Vagina (tissue), 2 donors: ENCODE results near the gene HES5. TPM values are rescaled to one million over a fixed set of nuclear protein-coding genes. Genes with fewer than 3 reads are reported as not detected.

Source experiments
- DNase-seq, 2 donors: peaks; one replicate each; pipeline ENCODE4 v3.0.0-alpha.2; 2017; ENCODE audit errors: extremely low spot score in 2 of 2
- H3K27ac ChIP-seq: fragments of 200-600 bp; sonication (generic); one replicate; pipeline ENCODE4 v1.5.1; 2019
- H3K27me3 ChIP-seq: fragments of 200-600 bp; sonication (generic); one replicate; pipeline ENCODE4 v1.5.1; 2019
- H3K36me3 ChIP-seq, 2 donors: fragments of 200-600 bp; sonication (generic); one replicate each; pipeline ENCODE4 v1.5.1; 2017 to 2019
- H3K4me1 ChIP-seq: fragments of 200-600 bp; sonication (generic); one replicate; pipeline ENCODE4 v1.5.1; 2019
- H3K4me3 ChIP-seq, 2 donors: fragments of 200-600 bp; sonication (generic); 1 replicate in 1 of 2; 2 replicates in 1 of 2; pipeline ENCODE4 v1.5.1; 2016 to 2019
- H3K9me3 ChIP-seq: fragments of 200-600 bp; sonication (generic); one replicate; pipeline ENCODE4 v1.5.1; 2019
- POLR2A ChIP-seq, 2 donors: fragments of 450-650 bp; IDR thresholded peaks; one replicate each; pipeline ENCODE4 v1.6.1; 2017; ENCODE audit warnings: antibody characterized with exemption in 2 of 2, mild to moderate bottlenecking in 2 of 2, moderate library complexity in 2 of 2
- POLR2AphosphoS5 ChIP-seq, 2 donors: sonication (generic); formaldehyde crosslinking; IDR thresholded peaks; one replicate each; pipeline ENCODE4 v1.9.0; 2017; ENCODE audit warnings: antibody characterized with exemption in 2 of 2, mild to moderate bottlenecking in 2 of 2, low read depth in 1 of 2; ENCODE audit not compliant: insufficient read depth in 1 of 2
- intact Hi-C: fragments of 100-400 bp; cut with DNase I; formaldehyde crosslinking; loops from one replicate; pipeline ENCODE4 v1.15.1; 2023
- total RNA-seq: library from RNA; depleted of rRNA; stranded (reverse); fragments of >200 nt; gene quantifications from one replicate; pipeline ENCODE4 v1.2.3, GENCODE V29; 2016
- TF ChIP-seq, protein P1 (sequence below), 3 experiments: fragments of 450-650 bp in 2 of 3; fragments of 200-600 bp in 1 of 3; sonication (generic) in 1 of 3; IDR thresholded peaks; one replicate each; pipeline ENCODE4 v1.5.1; 2017 to 2019; ENCODE audit warnings: antibody characterized with exemption in 3 of 3, mild to moderate bottlenecking in 2 of 3, moderate library complexity in 2 of 3

Gene HES5
- total RNA-seq, 1 donor from 2014 or later = not detected

DNA sequence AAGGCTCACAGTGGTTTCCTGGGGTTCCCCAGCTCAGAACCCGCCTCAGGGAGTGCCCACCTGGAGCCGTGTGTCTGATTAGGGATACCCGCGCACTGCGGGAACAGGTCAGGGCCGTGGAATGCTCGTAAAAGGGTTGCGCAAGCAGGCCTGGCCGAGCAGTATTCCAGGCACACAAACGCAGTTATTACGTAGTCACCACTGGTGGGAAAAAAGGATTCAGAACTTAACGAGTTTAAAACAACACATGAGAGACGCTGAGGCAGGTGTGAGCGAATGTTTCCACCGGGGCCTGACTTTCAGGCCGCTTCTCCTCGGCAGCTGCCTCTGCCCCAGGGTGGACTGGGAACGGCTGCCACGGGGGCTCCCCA is 35.8 kb downstream of the HES5 start:
- DNase-seq = peak in 1 of 2 donors; percentile 92
- Histone ChIP-seq H3K4me1 (peaks cover 22% of the 10 kb centered on the region), H3K27ac (peak overlapping the region; percentile 66), H3K36me3 (no peaks in the 10 kb centered on the region), H3K4me3 (no peak overlapping the region), H3K27me3 (no peaks in the 10 kb centered on the region), H3K9me3 (no peaks in the 10 kb centered on the region)
- peak; percentile 53 to 62 for TF ChIP-seq POLR2AphosphoS5 (IDR thresholded peaks at IDR 0.05; ENCODE audit: insufficient read depth in 1 of 2, low read depth in 1 of 2)
- TF ChIP-seq, protein P1, sequence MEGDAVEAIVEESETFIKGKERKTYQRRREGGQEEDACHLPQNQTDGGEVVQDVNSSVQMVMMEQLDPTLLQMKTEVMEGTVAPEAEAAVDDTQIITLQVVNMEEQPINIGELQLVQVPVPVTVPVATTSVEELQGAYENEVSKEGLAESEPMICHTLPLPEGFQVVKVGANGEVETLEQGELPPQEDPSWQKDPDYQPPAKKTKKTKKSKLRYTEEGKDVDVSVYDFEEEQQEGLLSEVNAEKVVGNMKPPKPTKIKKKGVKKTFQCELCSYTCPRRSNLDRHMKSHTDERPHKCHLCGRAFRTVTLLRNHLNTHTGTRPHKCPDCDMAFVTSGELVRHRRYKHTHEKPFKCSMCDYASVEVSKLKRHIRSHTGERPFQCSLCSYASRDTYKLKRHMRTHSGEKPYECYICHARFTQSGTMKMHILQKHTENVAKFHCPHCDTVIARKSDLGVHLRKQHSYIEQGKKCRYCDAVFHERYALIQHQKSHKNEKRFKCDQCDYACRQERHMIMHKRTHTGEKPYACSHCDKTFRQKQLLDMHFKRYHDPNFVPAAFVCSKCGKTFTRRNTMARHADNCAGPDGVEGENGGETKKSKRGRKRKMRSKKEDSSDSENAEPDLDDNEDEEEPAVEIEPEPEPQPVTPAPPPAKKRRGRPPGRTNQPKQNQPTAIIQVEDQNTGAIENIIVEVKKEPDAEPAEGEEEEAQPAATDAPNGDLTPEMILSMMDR (IDR thresholded peaks at IDR 0.05) = no peak
- TF ChIP-seq POLR2A (IDR thresholded peaks at IDR 0.05) = no peak
- intact Hi-C loops = no loop called here

DNA sequence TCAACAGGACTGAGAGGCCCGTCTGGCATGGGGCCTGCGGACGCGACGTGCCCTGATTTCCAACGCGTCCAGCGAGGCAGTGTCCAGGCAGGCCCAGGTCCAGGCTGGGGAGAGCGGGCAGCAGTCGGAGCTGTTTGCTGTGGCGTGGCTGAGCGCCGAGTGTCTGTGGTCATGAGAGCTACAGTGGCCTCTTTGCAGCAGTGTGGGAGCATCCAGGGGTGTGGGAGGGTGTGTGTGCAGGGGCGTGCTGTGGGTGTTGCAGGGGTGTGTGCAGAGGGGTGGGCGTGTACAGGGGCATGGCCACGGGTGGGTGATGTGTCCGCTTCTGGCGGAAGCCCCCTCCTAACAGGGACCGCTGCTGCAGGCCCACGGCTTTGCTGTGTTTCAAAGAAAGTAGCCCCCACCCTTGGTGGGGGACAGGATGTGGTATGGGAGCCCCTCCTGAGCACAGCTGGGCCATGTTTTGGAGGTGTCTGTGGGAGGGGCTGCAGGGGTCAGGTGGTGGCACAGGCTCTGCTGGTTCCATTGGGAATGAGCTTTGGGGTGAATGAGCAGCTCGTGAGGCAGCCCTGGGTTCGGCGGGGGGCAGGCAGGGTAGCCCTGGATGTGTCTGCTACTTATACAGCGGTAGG is 36.3 kb downstream of the HES5 start:
- no peak overlapping the region for H3K4me3 ChIP-seq
- H3K27me3 ChIP-seq = no peaks in the 10 kb centered on the region
- H3K4me1 ChIP-seq = peaks cover 22% of the 10 kb centered on the region
- intact Hi-C loops = no loop called here
- DNase-seq = no peak
- TF ChIP-seq POLR2AphosphoS5 (IDR thresholded peaks at IDR 0.05; ENCODE audit: insufficient read depth in 1 of 2, low read depth in 1 of 2) (no peak), POLR2A (IDR thresholded peaks at IDR 0.05) (no peak)
- TF ChIP-seq, protein P1 (IDR thresholded peaks at IDR 0.05) = no peak
- no peaks in the 10 kb centered on the region for H3K36me3 ChIP-seq
- H3K9me3 ChIP-seq = no peaks in the 10 kb centered on the region
- H3K27ac ChIP-seq = no peak overlapping the region

DNA sequence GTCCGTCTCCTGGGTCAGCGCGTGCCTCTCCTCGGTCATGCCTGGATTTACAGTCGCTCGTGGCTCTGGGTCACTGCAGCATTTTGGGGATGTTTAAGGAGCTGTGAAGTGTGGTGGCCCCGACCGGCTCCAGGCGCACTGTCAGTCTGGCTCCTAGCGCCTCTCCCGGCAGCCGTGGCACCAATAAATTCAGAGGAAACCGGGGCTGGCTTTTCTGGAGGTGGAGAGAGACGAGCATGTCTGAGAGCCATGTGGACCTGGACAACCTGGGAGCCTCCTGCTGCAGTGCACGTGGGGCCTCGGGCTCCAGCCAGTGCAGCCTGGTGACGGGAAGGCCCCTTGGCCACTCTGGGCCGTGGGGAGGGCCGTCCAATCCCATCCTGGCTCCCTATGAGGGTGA is 36.8 kb downstream of the HES5 start:
- intact Hi-C loops = no loop called here
- Histone ChIP-seq H3K27me3 (no peaks in the 10 kb centered on the region), H3K9me3 (no peaks in the 10 kb centered on the region)

DNA sequence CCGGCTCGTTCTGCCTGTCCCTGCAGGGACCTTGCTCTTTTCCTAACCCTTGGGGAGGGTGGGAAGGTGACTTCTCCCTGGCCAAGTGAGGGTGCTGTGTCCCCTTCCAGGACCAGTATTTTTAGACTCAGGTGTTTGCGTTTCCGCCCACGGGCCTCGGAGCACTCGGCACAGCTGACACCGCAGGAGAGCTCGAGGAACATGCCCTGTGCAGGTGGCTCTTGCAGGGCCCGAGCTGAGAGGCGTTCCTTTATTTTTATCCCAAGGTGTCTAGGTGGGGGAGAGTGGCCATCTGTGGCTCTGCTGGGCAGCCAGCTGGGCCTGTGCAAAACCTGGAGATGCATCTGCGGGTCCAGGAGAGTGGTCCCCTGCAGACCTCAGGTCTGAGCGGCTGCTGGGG is 38.0 kb downstream of the HES5 start:
- Histone ChIP-seq H3K4me3 (no peak overlapping the region), H3K9me3 (no peaks in the 10 kb centered on the region), H3K27ac (no peak overlapping the region), H3K36me3 (no peaks in the 10 kb centered on the region), H3K4me1 (peaks cover 22% of the 10 kb centered on the region), H3K27me3 (no peaks in the 10 kb centered on the region)
- no peak for TF ChIP-seq POLR2A (IDR thresholded peaks at IDR 0.05)
- TF ChIP-seq, protein P1 (IDR thresholded peaks at IDR 0.05) = no peak
- TF ChIP-seq POLR2AphosphoS5 (IDR thresholded peaks at IDR 0.05; ENCODE audit: insufficient read depth in 1 of 2, low read depth in 1 of 2) = no peak
- no peak for DNase-seq
- intact Hi-C loops = no loop called here

More for the DNA sequence above, 36.8 kb downstream of the HES5 start:
- DNase-seq = no peak
- TF ChIP-seq, protein P1 (IDR thresholded peaks at IDR 0.05) = no peak
- no peak for TF ChIP-seq POLR2A (IDR thresholded peaks at IDR 0.05)
- no peak for TF ChIP-seq POLR2AphosphoS5 (IDR thresholded peaks at IDR 0.05; ENCODE audit: insufficient read depth in 1 of 2, low read depth in 1 of 2)
- Histone ChIP-seq H3K36me3 (no peaks in the 10 kb centered on the region), H3K27ac (no peak overlapping the region), H3K4me3 (no peak overlapping the region), H3K4me1 (peaks cover 22% of the 10 kb centered on the region)

DNA sequence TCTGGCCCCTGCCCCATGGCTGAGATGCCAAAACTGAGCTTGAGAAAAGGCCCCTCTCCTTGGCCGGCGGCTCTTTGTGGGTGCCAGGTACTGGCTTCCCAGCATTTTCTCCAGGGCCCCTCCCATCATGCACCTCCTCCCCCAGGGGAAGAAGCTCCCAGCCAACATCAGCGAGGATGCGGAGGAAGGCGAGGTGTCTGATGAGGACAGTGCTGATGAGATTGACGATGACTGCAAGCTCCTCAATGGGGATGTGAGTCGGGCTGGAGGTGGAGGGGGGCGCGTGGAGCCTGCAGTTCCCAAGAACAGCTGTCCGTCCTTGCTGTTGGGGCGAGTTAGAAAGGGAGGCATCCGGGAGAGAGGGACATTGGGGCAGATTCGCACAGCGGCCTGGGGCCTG is 40.4 kb downstream of the HES5 start:
- no peak for DNase-seq
- intact Hi-C loops = no loop called here
- TF ChIP-seq POLR2A (IDR thresholded peaks at IDR 0.05) (no peak), POLR2AphosphoS5 (IDR thresholded peaks at IDR 0.05; ENCODE audit: insufficient read depth in 1 of 2, low read depth in 1 of 2) (no peak)
- TF ChIP-seq, protein P1 (IDR thresholded peaks at IDR 0.05) = no peak
- no peaks in the 10 kb centered on the region for H3K36me3 ChIP-seq
- no peak overlapping the region for H3K27ac ChIP-seq
- H3K9me3 ChIP-seq = no peaks in the 10 kb centered on the region
- no peak overlapping the region for H3K4me3 ChIP-seq
- H3K27me3 ChIP-seq = no peaks in the 10 kb centered on the region
- H3K4me1 ChIP-seq = peaks cover 20% of the 10 kb centered on the region
